ENCODE data around the gene PRR22. TPM values are rescaled to one million over a fixed set of nuclear protein-coding genes. Genes with fewer than 3 reads are reported as not detected.

Gene PRR22
- under 1 TPM in 3 of 6 donors, not detected in 3; 0.25 to 0.28 (median 0.25) TPM for polyA plus RNA-seq (ENCODE audit: low read depth in 6 of 6)

DNA sequence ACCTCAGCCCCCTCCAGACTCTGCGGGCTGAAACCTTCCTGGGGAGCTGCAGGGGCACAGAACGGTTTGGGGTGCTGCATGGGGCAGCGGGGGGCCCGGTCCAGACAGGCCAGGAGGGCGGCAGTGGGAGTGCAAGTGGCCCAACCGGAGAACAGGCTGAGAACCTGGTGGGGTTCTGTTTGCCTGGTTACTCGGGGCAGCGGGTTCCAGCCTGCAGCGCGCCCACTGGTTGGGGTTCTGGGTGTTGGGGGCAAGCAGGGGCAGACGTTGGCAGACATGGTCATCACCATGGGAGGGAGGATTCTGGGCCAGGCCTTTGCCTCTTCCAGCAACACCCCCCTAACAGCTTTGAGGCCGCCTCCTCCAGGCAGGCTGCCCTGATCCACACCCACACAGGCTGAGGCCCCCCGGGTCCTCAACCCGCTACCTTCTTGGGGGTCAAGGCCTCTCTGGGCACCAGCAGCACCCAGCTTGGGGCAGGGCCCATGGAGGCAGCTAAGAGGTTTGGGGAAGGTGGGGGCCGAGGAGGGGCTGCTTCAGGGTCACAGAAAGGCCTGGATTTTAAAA, at the start of gene PRR22:
Gene PRR22 (minus strand): TSS at position 166 of the 567 bp plus-strand sequence. CDS start 86 bp downstream, at position 80.
- Mint-ChIP-seq H3K4me1 (peaks cover 7 to 16% (median 9%) of the 10 kb centered on the region in 3 donors), H3K36me3 (peaks cover 0 to 19% of the 10 kb centered on the region in 2 donors), H3K9me3 (no peaks in the 10 kb centered on the region), H3K27ac (peak within 1 kb of the TSS in 1 of 6 donors; percentile 24), H3K4me3 (no peak within 1 kb of the TSS), H3K27me3 (no peaks in the 10 kb centered on the region)
- peak; percentile 6 to 9 for ATAC-seq (ENCODE audit: low read depth in 2 of 2)
- DNase-seq = no peak

GRCh38 chr19:5832527-5833216, 48.1 kb upstream of the PRR22 start:
- Mint-ChIP-seq H3K36me3 (no peaks in the 10 kb centered on the region), H3K27me3 (peaks cover 4 to 26% (median 9%) of the 10 kb centered on the region in 3 donors), H3K9me3 (peaks cover 0 to 2% (median 0%) of the 10 kb centered on the region in 7 donors), H3K27ac (no peak overlapping the region), H3K4me3 (peak overlapping the region in 2 of 8 donors; percentile 16 to 44), H3K4me1 (peaks cover 9 to 14% (median 11%) of the 10 kb centered on the region in 3 donors)
- no peak for DNase-seq
- no peak for ATAC-seq (ENCODE audit: low read depth in 2 of 2)

DNA sequence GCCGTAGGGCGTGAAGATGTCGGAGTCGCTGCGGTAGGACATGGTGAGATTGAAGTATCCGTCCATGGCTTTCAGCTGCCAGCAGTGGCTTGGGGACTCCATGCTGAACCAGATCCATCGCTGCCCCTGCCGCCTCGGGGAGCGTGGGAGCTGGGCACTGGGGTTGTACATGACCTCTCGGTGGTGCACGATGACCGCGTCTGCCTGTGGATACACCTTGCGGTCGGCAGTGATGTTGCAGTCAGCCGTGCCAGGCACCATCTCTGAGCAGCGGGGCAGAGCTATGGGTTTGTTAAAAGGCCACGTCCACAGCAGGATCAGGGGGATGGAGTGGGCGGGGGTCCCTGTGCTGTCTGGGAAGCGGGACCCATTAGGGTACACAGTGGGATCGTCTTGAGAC, 47.5 kb upstream of the PRR22 start:
- no peak overlapping the region for H3K27ac Mint-ChIP-seq
- peaks cover 3 to 29% (median 8%) of the 10 kb centered on the region in 3 donors for H3K27me3 Mint-ChIP-seq
- H3K36me3 Mint-ChIP-seq = no peaks in the 10 kb centered on the region
- no peak for ATAC-seq (ENCODE audit: low read depth in 2 of 2)
- no peak for DNase-seq
- peaks cover 0 to 2% (median 0%) of the 10 kb centered on the region in 7 donors for H3K9me3 Mint-ChIP-seq
- H3K4me3 Mint-ChIP-seq = peak overlapping the region in 1 of 8 donors; percentile 44
- peaks cover 12 to 15% (median 14%) of the 10 kb centered on the region in 3 donors for H3K4me1 Mint-ChIP-seq

GRCh38 chr19:5831159-5831558, 46.6 kb upstream of the PRR22 start:
- peaks cover 0 to 3% (median 0%) of the 10 kb centered on the region in 7 donors for H3K9me3 Mint-ChIP-seq
- no peaks in the 10 kb centered on the region for H3K36me3 Mint-ChIP-seq
- H3K4me3 Mint-ChIP-seq = peak overlapping the region in 1 of 8 donors; percentile 49
- H3K27ac Mint-ChIP-seq = no peak overlapping the region
- peaks cover 14 to 23% (median 18%) of the 10 kb centered on the region in 3 donors for H3K4me1 Mint-ChIP-seq
- DNase-seq (no peak), ATAC-seq (ENCODE audit: low read depth in 2 of 2) (no peak)
- H3K27me3 Mint-ChIP-seq = peaks cover 3 to 31% (median 8%) of the 10 kb centered on the region in 3 donors

GRCh38 chr19:5829567-5830310, 45.2 kb upstream of the PRR22 start:
- ATAC-seq (ENCODE audit: low read depth in 2 of 2) = no peak
- no peak overlapping the region for H3K27ac Mint-ChIP-seq
- H3K4me1 Mint-ChIP-seq = peaks cover 14 to 23% (median 18%) of the 10 kb centered on the region in 3 donors
- H3K4me3 Mint-ChIP-seq = peak overlapping the region in 5 of 8 donors; percentile 34 to 92 (median 52)
- H3K9me3 Mint-ChIP-seq = peaks cover 0 to 3% (median 0%) of the 10 kb centered on the region in 7 donors
- H3K36me3 Mint-ChIP-seq = no peaks in the 10 kb centered on the region
- H3K27me3 Mint-ChIP-seq = peaks cover 3 to 27% (median 8%) of the 10 kb centered on the region in 3 donors
- DNase-seq = no peak

- H3K4me1 Mint-ChIP-seq = peaks cover 14 to 23% (median 18%) of the 10 kb centered on the region in 3 donors
- H3K4me3 Mint-ChIP-seq = peak overlapping the region; percentile 88 to 94 (median 92)
- no peak for ATAC-seq (ENCODE audit: low read depth in 2 of 2)
- no peak for DNase-seq
- H3K9me3 Mint-ChIP-seq = peaks cover 0 to 3% (median 0%) of the 10 kb centered on the region in 7 donors
- H3K36me3 Mint-ChIP-seq = no peaks in the 10 kb centered on the region
- H3K27me3 Mint-ChIP-seq = peaks cover 3 to 27% (median 8%) of the 10 kb centered on the region in 3 donors
- H3K27ac Mint-ChIP-seq = peak overlapping the region in 4 of 6 donors; percentile 85 to 96 (median 92)
Measured at GRCh38 chr19:5828661-5829566, 44.4 kb upstream of the PRR22 start.

- H3K27ac Mint-ChIP-seq = peak overlapping the region; percentile 66 to 96 (median 90)
Measured at GRCh38 chr19:5827891-5828660, 43.5 kb upstream of the PRR22 start.

DNA sequence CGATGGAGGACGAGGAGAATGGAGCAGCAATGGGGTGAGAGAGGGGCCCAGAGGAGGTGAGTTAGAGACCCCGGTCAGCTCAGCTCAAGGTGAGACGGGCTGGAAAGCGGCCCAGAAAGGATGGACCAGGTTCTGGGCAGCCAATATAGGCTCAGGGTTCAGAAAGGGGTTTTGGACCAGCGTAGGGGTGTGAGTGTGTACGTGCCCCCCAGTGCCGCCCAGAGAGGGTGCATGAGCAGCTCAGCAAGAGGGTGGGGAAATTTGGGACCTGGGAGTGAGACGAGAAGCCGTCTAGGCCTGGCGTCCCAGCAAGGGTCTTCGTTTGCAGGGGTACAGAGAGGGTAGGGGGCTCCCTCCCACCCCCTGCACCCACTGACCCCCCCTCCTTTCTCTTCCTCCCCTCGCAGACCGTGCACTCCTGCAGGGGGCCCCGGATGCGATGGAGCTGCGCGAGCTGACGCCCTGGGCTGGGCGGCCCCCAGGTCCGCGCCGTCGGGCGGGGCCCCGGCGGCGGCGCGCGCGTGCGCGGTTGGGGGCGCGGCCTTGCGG, 42.9 kb upstream of the PRR22 start:
- H3K9me3 Mint-ChIP-seq = peaks cover 0 to 3% (median 0%) of the 10 kb centered on the region in 7 donors
- H3K36me3 Mint-ChIP-seq = no peaks in the 10 kb centered on the region
- ATAC-seq (ENCODE audit: low read depth in 2 of 2) = no peak
- peaks cover 3 to 27% (median 5%) of the 10 kb centered on the region in 3 donors for H3K27me3 Mint-ChIP-seq
- peak overlapping the region; percentile 77 to 95 (median 79) for H3K4me3 Mint-ChIP-seq
- peaks cover 14 to 23% (median 18%) of the 10 kb centered on the region in 3 donors for H3K4me1 Mint-ChIP-seq
- no peak for DNase-seq
- peak overlapping the region in 4 of 6 donors; percentile 34 to 95 (median 83) for H3K27ac Mint-ChIP-seq

More at GRCh38 chr19:5827891-5828660, 43.5 kb upstream of the PRR22 start:
- Mint-ChIP-seq H3K9me3 (peaks cover 0 to 3% (median 0%) of the 10 kb centered on the region in 7 donors), H3K4me1 (peaks cover 14 to 23% (median 18%) of the 10 kb centered on the region in 3 donors), H3K4me3 (peak overlapping the region; percentile 88 to 94 (median 92)), H3K27me3 (peaks cover 3 to 27% (median 8%) of the 10 kb centered on the region in 3 donors), H3K36me3 (no peaks in the 10 kb centered on the region)
- DNase-seq (peak; percentile 78), ATAC-seq (ENCODE audit: low read depth in 2 of 2) (peak; percentile 81 to 83)

DNA sequence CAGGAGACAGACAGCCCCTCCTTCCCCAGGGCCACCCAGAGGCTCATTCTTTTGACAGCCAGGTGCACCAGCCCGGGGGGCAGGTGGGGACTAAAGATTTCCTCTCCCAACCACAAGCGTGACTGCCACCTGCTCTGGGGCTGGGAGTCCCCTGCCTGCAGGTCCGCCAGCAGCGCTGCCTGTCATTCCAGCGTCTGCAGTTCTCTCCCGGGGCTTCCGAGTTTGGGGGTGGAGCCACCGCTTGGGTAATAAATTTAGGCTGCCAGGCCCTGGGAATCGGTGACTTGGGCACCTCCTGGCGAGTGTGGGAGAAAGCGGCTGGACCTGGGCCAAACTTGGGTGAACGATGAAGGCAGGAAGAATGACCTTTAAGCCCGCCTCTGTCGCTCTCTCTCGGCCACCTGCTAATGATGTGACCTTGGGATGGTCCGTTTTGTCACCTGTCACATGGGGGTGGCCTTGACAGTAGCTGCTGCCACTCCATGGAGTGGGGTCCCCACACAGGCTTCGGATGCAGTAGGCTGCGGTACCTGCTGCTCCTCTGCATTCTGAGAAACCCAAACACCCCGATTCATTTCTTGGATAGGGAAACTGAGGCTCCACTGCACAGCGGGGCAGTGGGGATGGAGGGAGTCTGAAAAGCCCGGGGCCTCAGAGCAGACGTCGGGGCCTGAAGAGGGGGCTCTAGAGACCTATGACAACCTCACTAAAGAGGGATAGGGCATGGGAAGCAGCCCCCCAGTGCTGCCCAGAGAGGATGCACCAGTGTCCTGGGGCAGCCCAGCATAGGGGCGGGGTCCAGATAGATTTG, 42.2 kb upstream of the PRR22 start:
- H3K27ac Mint-ChIP-seq = peak overlapping the region in 5 of 6 donors; percentile 16 to 95 (median 75)
- H3K36me3 Mint-ChIP-seq = no peaks in the 10 kb centered on the region
- H3K4me1 Mint-ChIP-seq = peaks cover 14 to 23% (median 18%) of the 10 kb centered on the region in 3 donors
- ATAC-seq (ENCODE audit: low read depth in 2 of 2) = peak; percentile 26 to 39
- peak; percentile 44 for DNase-seq
- H3K9me3 Mint-ChIP-seq = peaks cover 0 to 3% (median 0%) of the 10 kb centered on the region in 7 donors
- peak overlapping the region; percentile 77 to 95 (median 79) for H3K4me3 Mint-ChIP-seq
- peaks cover 0 to 22% (median 3%) of the 10 kb centered on the region in 3 donors for H3K27me3 Mint-ChIP-seq

DNA sequence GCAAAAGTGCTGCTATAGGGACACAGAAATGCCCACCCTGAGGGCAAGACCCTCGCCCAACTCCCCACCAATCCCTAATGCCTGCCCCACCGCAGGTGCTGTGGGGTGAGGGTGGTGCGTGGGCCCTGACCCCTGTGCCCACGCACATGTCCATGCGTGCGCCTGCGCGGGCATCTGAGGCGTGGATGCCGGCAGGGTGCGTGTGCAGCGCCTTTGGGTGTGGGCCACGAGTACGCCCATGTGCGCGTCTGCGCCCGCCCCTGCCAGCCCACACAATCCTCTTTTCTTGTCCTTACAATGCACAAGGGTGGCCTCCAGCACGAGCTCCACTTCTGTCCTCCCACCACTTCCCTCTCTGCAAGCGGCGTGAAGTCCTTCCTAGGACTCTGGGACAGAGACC, 40.6 kb upstream of the PRR22 start:
- Mint-ChIP-seq H3K27me3 (peaks cover 3 to 25% (median 7%) of the 10 kb centered on the region in 3 donors), H3K9me3 (peaks cover 0 to 4% (median 3%) of the 10 kb centered on the region in 7 donors), H3K4me3 (no peak overlapping the region), H3K4me1 (peaks cover 13 to 22% (median 16%) of the 10 kb centered on the region in 3 donors), H3K36me3 (no peaks in the 10 kb centered on the region), H3K27ac (no peak overlapping the region)
- ATAC-seq (ENCODE audit: low read depth in 2 of 2) (no peak), DNase-seq (no peak)

DNA sequence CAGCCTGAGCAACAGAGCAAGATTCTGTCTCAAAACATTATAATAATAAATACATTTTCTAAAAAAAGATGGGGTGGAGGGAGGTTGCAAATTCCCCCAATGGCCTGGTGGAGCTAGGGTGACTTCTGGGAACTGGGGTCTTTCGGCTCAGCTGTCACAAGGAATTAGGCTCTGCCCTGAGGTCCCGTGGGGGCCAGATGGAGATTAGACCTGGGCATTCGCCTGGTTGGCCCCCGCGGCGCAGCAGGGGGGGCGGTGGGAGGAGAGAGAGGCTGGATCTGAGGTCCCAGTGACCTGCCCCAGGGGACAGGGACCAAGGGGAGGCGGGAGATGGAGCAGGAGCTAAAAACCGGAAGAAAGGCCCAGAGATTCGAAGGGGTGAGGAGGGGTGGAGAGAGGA, 40.2 kb upstream of the PRR22 start:
- H3K27ac Mint-ChIP-seq = peak overlapping the region in 2 of 6 donors; percentile 56 to 69
- no peaks in the 10 kb centered on the region for H3K36me3 Mint-ChIP-seq
- H3K27me3 Mint-ChIP-seq = peaks cover 3 to 24% (median 7%) of the 10 kb centered on the region in 3 donors
- no peak overlapping the region for H3K4me3 Mint-ChIP-seq
- peaks cover 0 to 4% (median 3%) of the 10 kb centered on the region in 7 donors for H3K9me3 Mint-ChIP-seq
- no peak for ATAC-seq (ENCODE audit: low read depth in 2 of 2)
- peaks cover 10 to 20% (median 14%) of the 10 kb centered on the region in 3 donors for H3K4me1 Mint-ChIP-seq
- DNase-seq = no peak

Data from naive B cell (primary cell).